ENCODE measurements around the gene LOX. TPM values are rescaled to one million over a fixed set of nuclear protein-coding genes. Genes with fewer than 3 reads are reported as not detected.

Gene LOX
- total RNA-seq, 1 donor from 2014 or later: 38.8 TPM

GRCh38 chr5:122077366-122078115, 518 bp downstream of the LOX start:
- H3K27ac ChIP-seq: peak overlapping the region; percentile 80
- peak overlapping the region; percentile 64 to 71 for H3K4me3 ChIP-seq
- H3K9me3 ChIP-seq: no peaks in the 10 kb centered on the region
- TF ChIP-seq POLR2AphosphoS5 (IDR thresholded peaks at IDR 0.05; ENCODE audit: insufficient read depth in 1 of 2, low read depth in 1 of 2) (no peak), POLR2A (IDR thresholded peaks at IDR 0.05) (no peak)
- TF ChIP-seq, protein P1, sequence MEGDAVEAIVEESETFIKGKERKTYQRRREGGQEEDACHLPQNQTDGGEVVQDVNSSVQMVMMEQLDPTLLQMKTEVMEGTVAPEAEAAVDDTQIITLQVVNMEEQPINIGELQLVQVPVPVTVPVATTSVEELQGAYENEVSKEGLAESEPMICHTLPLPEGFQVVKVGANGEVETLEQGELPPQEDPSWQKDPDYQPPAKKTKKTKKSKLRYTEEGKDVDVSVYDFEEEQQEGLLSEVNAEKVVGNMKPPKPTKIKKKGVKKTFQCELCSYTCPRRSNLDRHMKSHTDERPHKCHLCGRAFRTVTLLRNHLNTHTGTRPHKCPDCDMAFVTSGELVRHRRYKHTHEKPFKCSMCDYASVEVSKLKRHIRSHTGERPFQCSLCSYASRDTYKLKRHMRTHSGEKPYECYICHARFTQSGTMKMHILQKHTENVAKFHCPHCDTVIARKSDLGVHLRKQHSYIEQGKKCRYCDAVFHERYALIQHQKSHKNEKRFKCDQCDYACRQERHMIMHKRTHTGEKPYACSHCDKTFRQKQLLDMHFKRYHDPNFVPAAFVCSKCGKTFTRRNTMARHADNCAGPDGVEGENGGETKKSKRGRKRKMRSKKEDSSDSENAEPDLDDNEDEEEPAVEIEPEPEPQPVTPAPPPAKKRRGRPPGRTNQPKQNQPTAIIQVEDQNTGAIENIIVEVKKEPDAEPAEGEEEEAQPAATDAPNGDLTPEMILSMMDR (IDR thresholded peaks at IDR 0.05): no peak
- no peaks in the 10 kb centered on the region for H3K27me3 ChIP-seq
- H3K4me1 ChIP-seq: peaks cover 30% of the 10 kb centered on the region
- DNase-seq (ENCODE audit: extremely low spot score in 2 of 2): no peak
- no peaks in the 10 kb centered on the region for H3K36me3 ChIP-seq
- intact Hi-C loops (cut with DNase I): no loop called here

DNA sequence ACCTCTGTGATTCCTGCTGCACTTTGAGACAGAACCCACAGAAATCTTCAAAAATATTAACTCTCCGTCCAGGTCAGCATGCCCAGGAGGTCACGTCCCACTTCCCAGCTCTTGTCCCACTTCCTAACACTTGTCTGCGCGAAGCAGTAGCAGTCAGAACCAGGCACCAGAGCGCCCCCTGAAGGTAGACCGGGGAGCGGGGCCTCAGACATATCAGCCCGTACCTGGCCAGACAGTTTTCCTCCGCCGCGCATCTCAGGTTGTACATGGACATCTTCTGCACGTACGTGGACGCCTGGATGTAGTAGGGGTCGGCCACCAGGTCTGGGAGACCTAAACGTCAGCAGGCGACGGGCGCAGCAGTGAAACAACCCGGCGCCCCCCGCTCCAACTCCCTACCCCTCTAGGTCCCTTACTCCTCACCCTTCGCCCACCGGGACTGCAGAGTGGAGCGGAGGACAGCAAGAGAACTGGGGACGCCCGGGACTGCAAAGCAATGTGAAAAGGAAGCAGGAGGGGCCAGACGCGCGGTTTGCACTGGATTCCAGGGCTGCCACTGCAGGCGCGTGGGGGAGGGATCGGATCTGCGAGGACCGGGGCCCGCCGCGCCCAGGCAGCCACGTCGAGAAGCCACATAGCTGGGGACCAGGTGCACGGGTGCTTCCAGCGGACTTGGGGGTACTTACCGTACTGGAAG, 1.2 kb downstream of the LOX start:
- Histone ChIP-seq H3K4me3 (peak overlapping the region; percentile 64 to 71), H3K27ac (peak overlapping the region; percentile 80), H3K27me3 (no peaks in the 10 kb centered on the region), H3K9me3 (no peaks in the 10 kb centered on the region), H3K36me3 (no peaks in the 10 kb centered on the region), H3K4me1 (peaks cover 30% of the 10 kb centered on the region)
- intact Hi-C loops (cut with DNase I): no loop called here
- TF ChIP-seq, protein P1 (IDR thresholded peaks at IDR 0.05): peak in 2 of 3 experiments; percentile 43 to 55
- TF ChIP-seq POLR2AphosphoS5 (IDR thresholded peaks at IDR 0.05; ENCODE audit: insufficient read depth in 1 of 2, low read depth in 1 of 2) (peak in 1 of 2 donors; percentile 40), POLR2A (IDR thresholded peaks at IDR 0.05) (no peak)
- DNase-seq (ENCODE audit: extremely low spot score in 2 of 2): peak in 1 of 2 donors; percentile 89

- H3K27me3 ChIP-seq: no peaks in the 10 kb centered on the region
- no peak overlapping the region for H3K27ac ChIP-seq
- no peak for DNase-seq (ENCODE audit: extremely low spot score in 2 of 2)
- peaks cover 0 to 2% of the 10 kb centered on the region in 2 donors for H3K36me3 ChIP-seq
- no peaks in the 10 kb centered on the region for H3K9me3 ChIP-seq
- H3K4me3 ChIP-seq: peak overlapping the region; percentile 64 to 71
- intact Hi-C loops (cut with DNase I): no loop called here
- TF ChIP-seq, protein P1 (IDR thresholded peaks at IDR 0.05): no peak
- TF ChIP-seq POLR2AphosphoS5 (IDR thresholded peaks at IDR 0.05; ENCODE audit: insufficient read depth in 1 of 2, low read depth in 1 of 2) (no peak), POLR2A (IDR thresholded peaks at IDR 0.05) (no peak)
- H3K4me1 ChIP-seq: peaks cover 30% of the 10 kb centered on the region
Measured at GRCh38 chr5:122076050-122076461, 2.0 kb downstream of the LOX start.

- Histone ChIP-seq H3K4me1 (peaks cover 26% of the 10 kb centered on the region), H3K4me3 (no peak overlapping the region), H3K9me3 (no peaks in the 10 kb centered on the region), H3K27me3 (no peaks in the 10 kb centered on the region), H3K27ac (no peak overlapping the region), H3K36me3 (peaks cover 0 to 8% of the 10 kb centered on the region in 2 donors)
- intact Hi-C loops (cut with DNase I): no loop called here
- no peak for DNase-seq (ENCODE audit: extremely low spot score in 2 of 2)
- TF ChIP-seq, protein P1 (IDR thresholded peaks at IDR 0.05): no peak
- TF ChIP-seq POLR2A (IDR thresholded peaks at IDR 0.05) (no peak), POLR2AphosphoS5 (IDR thresholded peaks at IDR 0.05; ENCODE audit: insufficient read depth in 1 of 2, low read depth in 1 of 2) (no peak)
Measured at GRCh38 chr5:122073864-122074263, 4.2 kb downstream of the LOX start.

Data from vagina (tissue), 2 donors.